A549 (cell line): ENCODE data around the gene DEPDC5. TPM values are rescaled to one million over a fixed set of nuclear protein-coding genes. Genes with fewer than 3 reads are reported as not detected.

Experiments
- ATAC-seq, 2 experiments: fragments of 200-7000 bp in 1 of 2; fragments of >200 bp in 1 of 2; cut with Nextera tagmentation in 1 of 2; cut with Tn5 transposase in 1 of 2; 3 replicates each; pipeline versions ENCODE4 v1.8.0 to v1.9.1; 2018 to 2020; ENCODE audit warnings: mild to moderate bottlenecking in 1 of 2, moderate library complexity in 1 of 2
- CTCF ChIA-PET: fragments of 300-600 bp; sonication (Branson Sonifier 250); formaldehyde crosslinking; extraction: SDS; loops from one replicate; lab custom pipeline; 2021; ENCODE audit warnings: antibody characterized with exemption, inconsistent platforms; lab: Yijun Ruan, JAX
- POLR2A ChIA-PET: fragments of 350-600 bp; formaldehyde crosslinking; extraction: SDS; loops from one replicate; lab custom pipeline; 2021; ENCODE audit warnings: antibody characterized with exemption, inconsistent platforms; lab: Yijun Ruan, JAX
- DNase-seq, 2 experiments: peaks; one replicate each; pipeline versions ENCODE4 v3.0.0 to v3.0.0-alpha.2; 2011 to 2016; ENCODE audit warnings: low read depth in 1 of 2, low spot score in 1 of 2
- FAIRE-seq: peaks from 2 replicates; lab custom pipeline; 2011; peaks lifted over from hg19 to GRCh38; lab: Jason Lieb, UNC
- H3K27ac ChIP-seq, 2 experiments: fragments of >200 bp; sonication (Bioruptor Twin); formaldehyde crosslinking; 3 replicates each; pipeline ENCODE4 v1.5.1; 2016 to 2017
- H3K4me1 ChIP-seq: fragments of >200 bp; sonication (Bioruptor Twin); formaldehyde crosslinking; 3 replicates; pipeline ENCODE4 v1.6.1; 2016
- H3K4me2 ChIP-seq: fragments of >200 bp; sonication (Bioruptor Twin); formaldehyde crosslinking; 3 replicates; pipeline ENCODE4 v1.6.1; 2016
- H3K4me3 ChIP-seq: fragments of >200 bp; sonication (Bioruptor Twin); formaldehyde crosslinking; 3 replicates; pipeline ENCODE4 v1.5.1; 2016
- H3K9me3 ChIP-seq: fragments of >200 bp; sonication (Bioruptor Twin); formaldehyde crosslinking; 3 replicates; pipeline ENCODE4 v1.6.1; 2016
- BCL3 ChIP-seq: fragments of >200 bp; sonication (Bioruptor Twin); formaldehyde crosslinking; IDR thresholded peaks from 3 replicates; pipeline ENCODE4 v1.6.1; 2016
- CEBPB ChIP-seq, 2 experiments: fragments of >200 bp in 1 of 2; sonication (Bioruptor Twin) in 1 of 2; formaldehyde crosslinking in 1 of 2; IDR thresholded peaks; 2 replicates each; pipeline ENCODE4 v1.6.1; 2012 to 2016
- CHD4 ChIP-seq: fragments of 200-600 bp; sonication (generic); IDR thresholded peaks from 2 replicates; pipeline ENCODE4 v1.6.1; 2016; ENCODE audit warnings: antibody characterized with exemption, mild to moderate bottlenecking, borderline replicate concordance
- EHF ChIP-seq: fragments of 250-450 bp; sonication (Bioruptor Pico); IDR thresholded peaks from 2 replicates; pipeline ENCODE4 v1.5.0; 2020; ENCODE audit warnings: mild to moderate bottlenecking
- EHMT2 ChIP-seq: fragments of 200-600 bp; sonication (generic); IDR thresholded peaks from 2 replicates; pipeline ENCODE4 v1.6.1; 2016; ENCODE audit warnings: antibody characterized with exemption, low read depth, mild to moderate bottlenecking, moderate library complexity
- GATA3 ChIP-seq: IDR thresholded peaks from 2 replicates; pipeline ENCODE4 v1.6.1; 2012; ENCODE audit warnings: borderline replicate concordance
- HOXB5 ChIP-seq: fragments of 250-450 bp; sonication (Bioruptor Pico); IDR thresholded peaks from 2 replicates; pipeline ENCODE4 v1.5.0; 2020; ENCODE audit warnings: mild to moderate bottlenecking, moderate library complexity
- JUN ChIP-seq, 2 experiments: fragments of >200 bp; sonication (Bioruptor Twin); formaldehyde crosslinking; IDR thresholded peaks; 2 replicates in 1 of 2; 3 replicates in 1 of 2; pipeline ENCODE4 v1.6.1; 2016 to 2017
- MAFK ChIP-seq: fragments of 450-650 bp; IDR thresholded peaks from 2 replicates; pipeline ENCODE4 v1.6.1; 2014; ENCODE audit not compliant: partially characterized antibody
- MAX ChIP-seq: IDR thresholded peaks from 2 replicates; pipeline ENCODE4 v1.6.1; 2012
- MAZ ChIP-seq: fragments of 150-350 bp; IDR thresholded peaks from 2 replicates; pipeline ENCODE4 v1.6.1; 2014; ENCODE audit warnings: antibody characterized with exemption, low read depth, low read length, borderline replicate concordance
- MYC ChIP-seq: IDR thresholded peaks from 2 replicates; pipeline ENCODE4 v1.6.1; 2012; ENCODE audit warnings: mild to moderate bottlenecking, inconsistent platforms, low read length, improper control_type of control experiment, borderline replicate concordance
- PHF8 ChIP-seq: fragments of 200-600 bp; sonication (generic); IDR thresholded peaks from 2 replicates; pipeline ENCODE4 v1.6.1; 2016; ENCODE audit warnings: low read depth, mild to moderate bottlenecking, antibody characterized with exemption, moderate library complexity, borderline replicate concordance
- RARB ChIP-seq: fragments of 250-450 bp; sonication (Bioruptor Pico); IDR thresholded peaks from 2 replicates; pipeline ENCODE4 v1.8.0; 2021; ENCODE audit warnings: mild to moderate bottlenecking, moderate library complexity
- RFX5 ChIP-seq: fragments of 450-650 bp; IDR thresholded peaks from 2 replicates; pipeline ENCODE4 v1.7.1; 2014; ENCODE audit warnings: antibody characterized with exemption, mild to moderate bottlenecking, moderate library complexity
- TFCP2L1 ChIP-seq: fragments of 250-450 bp; sonication (Bioruptor Pico); IDR thresholded peaks from 2 replicates; pipeline ENCODE4 v1.5.0; 2021; ENCODE audit warnings: mild to moderate bottlenecking
- ZC3H11A ChIP-seq: fragments of 450-650 bp; IDR thresholded peaks from 2 replicates; pipeline ENCODE4 v1.6.1; 2014; ENCODE audit warnings: antibody characterized with exemption, mild to moderate bottlenecking
- ZNF302 ChIP-seq: fragments of 250-450 bp; sonication (Bioruptor Pico); IDR thresholded peaks from 2 replicates; pipeline ENCODE4 v1.9.0; 2021; ENCODE audit warnings: inconsistent platforms, mild to moderate bottlenecking, moderate library complexity
- WGBS: methylation state at CpG from one replicate; pipeline ENCODE4 v1.1.6; 2017; ENCODE audit errors: missing lambda C conversion rate; 5-methylcytosine and 5-hydroxymethylcytosine counted together
- polyA plus RNA-seq, 4 experiments: library from polyadenylated mRNA; depleted of rRNA in 3 of 4; stranded (reverse); fragments of >200 nt; fragmentation: RNase III in 1 of 4; extraction: RNeasy Plus Mini Kit Qiagen cat#74134 plus additional on column Dnase treatment in 1 of 4; gene quantifications; 2 replicates in 3 of 4; 3 replicates in 1 of 4; pipeline ENCODE4 v1.2.3, GENCODE V29; 2011 to 2017
- TF ChIP-seq, protein P1 (sequence below): fragments of >200 bp; sonication (Bioruptor Twin); formaldehyde crosslinking; IDR thresholded peaks from 2 replicates; pipeline ENCODE4 v1.6.1; 2016
- TF ChIP-seq, protein P2 (sequence below): IDR thresholded peaks from 2 replicates; pipeline ENCODE4 v1.6.1; 2012; ENCODE audit warnings: low read depth, borderline replicate concordance
- TF ChIP-seq, protein P3 (sequence below): fragments of 200-600 bp; sonication (generic); IDR thresholded peaks from 2 replicates; pipeline ENCODE4 v1.6.1; 2016; ENCODE audit warnings: antibody characterized with exemption, mild to moderate bottlenecking, moderate library complexity

Gene DEPDC5
- polyA plus RNA-seq, 2 of the 4 experiments (the other 2 are of a cell fraction), result 4.4 to 10.1 TPM

DNA sequence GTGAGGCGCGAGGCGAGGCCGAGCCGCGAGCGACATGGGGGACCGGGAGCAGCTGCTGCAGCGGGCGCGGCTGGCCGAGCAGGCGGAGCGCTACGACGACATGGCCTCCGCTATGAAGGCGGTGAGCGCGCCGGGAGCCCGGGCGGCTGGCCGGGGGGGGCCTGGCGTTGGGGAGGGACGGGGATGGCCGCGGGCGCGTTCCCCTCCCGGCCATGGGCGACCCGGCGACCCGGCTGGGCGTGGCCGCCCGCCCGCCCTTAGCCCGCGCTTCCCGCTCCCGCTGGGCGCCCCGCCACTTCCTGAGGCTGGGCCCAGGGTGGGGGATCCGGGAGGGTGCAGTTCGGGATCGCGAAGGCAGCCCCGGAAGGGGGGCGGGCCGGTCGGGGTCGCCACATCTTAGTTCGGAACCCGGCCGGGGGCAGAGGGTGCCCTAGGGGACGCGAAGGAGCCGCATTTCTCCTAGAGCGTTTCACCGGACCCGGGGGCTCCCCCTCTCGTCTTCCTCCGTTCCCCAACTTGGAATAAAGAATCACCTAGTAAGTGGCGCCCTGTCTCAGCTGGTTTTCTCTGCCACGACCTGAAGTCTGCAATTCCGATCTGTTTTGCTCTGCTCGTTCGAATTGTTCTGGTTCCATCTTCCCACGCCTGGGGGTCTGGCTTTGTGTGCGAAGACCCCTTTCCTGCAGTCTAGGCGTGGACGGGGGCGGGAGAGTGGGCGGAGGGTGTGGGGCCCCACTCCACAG lies 191.1 kb downstream of the DEPDC5 start:
- DNase-seq, result peak in 1 of 2 experiments; percentile 16

DNA sequence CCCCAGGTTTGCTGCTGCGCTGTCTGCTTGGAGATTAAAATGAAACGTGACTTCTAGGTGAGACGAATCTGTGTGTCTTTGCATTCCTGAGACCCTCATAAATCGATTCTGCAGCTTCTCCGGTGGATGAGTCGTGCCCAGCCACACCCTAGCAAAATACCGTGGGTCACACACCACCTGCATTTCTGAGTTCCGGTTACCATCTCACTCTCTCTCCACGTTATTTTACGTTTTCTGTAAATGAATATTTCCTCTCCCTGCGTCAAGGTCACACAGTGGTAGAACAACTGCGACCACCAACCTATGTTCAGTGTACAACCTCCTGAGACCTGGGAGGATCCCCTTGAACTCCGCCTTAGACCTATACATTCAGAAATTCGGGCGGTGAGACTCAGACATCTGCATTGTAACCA lies 191.6 kb downstream of the DEPDC5 start:
- ChIA-PET POLR2A (no interaction called here), CTCF (interaction anchor here (1.1 to 3.7 kb wide), 4 partner anchors 12 to 280 kb away, joined by 3 to 15 read pairs (median 11); no protein-coding TSS in a partner anchor)
- peak overlapping the region; percentile 100 for H3K27ac ChIP-seq
- ATAC-seq, result no peak
- FAIRE-seq, result no peak
- H3K4me1 ChIP-seq, result peaks cover 30% of the 10 kb centered on the region
- TF ChIP-seq MAX, result 0 out of 2 replicates have a peak, but pooled peaks have one; percentile 12
- no peak for TF ChIP-seq RARB (CRISPR knock-in tag)
- no peaks in the 10 kb centered on the region for H3K9me3 ChIP-seq
- H3K4me3 ChIP-seq, result peak overlapping the region; percentile 96
- WGBS, result 2% methylated on average over 15 of the region's 15 CpGs
- peak overlapping the region; percentile 93 for H3K4me2 ChIP-seq
- DNase-seq, result no peak

More for the DNA sequence above, 191.1 kb downstream of the DEPDC5 start:
- CTCF ChIA-PET, result interaction anchor here (1.1 to 2.8 kb wide), 3 partner anchors 25 to 280 kb away, joined by 3 to 12 read pairs (median 10); no protein-coding TSS in a partner anchor
- peak overlapping the region; percentile 96 for H3K4me3 ChIP-seq
- POLR2A ChIA-PET, result no interaction called here
- H3K27ac ChIP-seq, result peak overlapping the region; percentile 100
- TF ChIP-seq MYC, result 0 out of 2 replicates have a peak, but pooled peaks have one; percentile 17
- 0 out of 2 replicates have a peak, but pooled peaks have one; percentile 16 for TF ChIP-seq MAX
- TF ChIP-seq BCL3, result peak; percentile 32; the same call in 2 of the 3 replicates
- peak; percentile 42; the same call in 1 of the 2 replicates for TF ChIP-seq PHF8
- TF ChIP-seq, protein P1, sequence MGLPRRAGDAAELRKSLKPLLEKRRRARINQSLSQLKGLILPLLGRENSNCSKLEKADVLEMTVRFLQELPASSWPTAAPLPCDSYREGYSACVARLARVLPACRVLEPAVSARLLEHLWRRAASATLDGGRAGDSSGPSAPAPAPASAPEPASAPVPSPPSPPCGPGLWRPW, result no peak
- TF ChIP-seq, all 56 proteins: peak for 4
- no peak for FAIRE-seq
- WGBS, result 2% methylated on average over 14 of the region's 76 CpGs
- Histone ChIP-seq H3K4me2 (peak overlapping the region; percentile 93), H3K4me1 (peaks cover 26% of the 10 kb centered on the region), H3K9me3 (no peaks in the 10 kb centered on the region)
- peak; percentile 19 to 31; a peak in 5 of 6 replicates for ATAC-seq

DNA sequence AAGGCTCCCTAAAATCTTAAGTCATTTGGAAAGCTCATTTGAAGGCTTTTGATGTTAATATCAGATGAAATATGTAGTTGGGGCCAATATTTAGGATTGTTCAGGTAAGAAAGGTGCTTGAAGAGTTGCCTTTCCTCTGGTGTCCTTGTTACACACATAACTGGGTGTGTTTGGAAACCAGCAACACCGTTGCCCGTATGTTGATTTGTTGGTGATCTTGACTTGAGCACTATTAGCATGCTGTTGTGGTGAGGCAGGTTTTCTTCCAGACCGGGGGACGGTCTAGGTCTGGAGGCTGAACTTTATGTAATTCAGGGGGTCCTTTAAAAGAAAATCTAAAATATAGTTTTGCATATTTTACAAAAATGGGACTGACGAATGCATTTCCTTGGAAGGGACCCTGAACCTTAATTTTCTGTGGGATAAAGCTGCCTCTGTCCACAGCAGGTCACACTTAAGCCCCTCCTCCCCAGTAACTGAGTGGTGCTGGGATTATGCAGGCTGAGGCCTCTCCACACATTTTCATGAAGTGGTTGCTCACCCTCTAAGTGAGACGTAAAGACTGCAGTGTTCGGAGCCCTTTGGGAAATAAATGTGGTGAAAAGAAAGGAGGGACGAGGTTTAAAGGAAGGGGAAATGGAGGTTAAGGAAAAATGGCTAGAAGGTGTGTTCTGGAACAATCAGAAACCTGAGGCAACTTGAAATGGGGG lies 192.3 kb downstream of the DEPDC5 start:
- Histone ChIP-seq H3K27ac (peak overlapping the region; percentile 100), H3K4me2 (peak overlapping the region; percentile 93)
- TF ChIP-seq GATA3, result no peak
- no peak for TF ChIP-seq PHF8
- TF ChIP-seq MAZ, result no peak
- no peak for TF ChIP-seq RFX5
- TF ChIP-seq MYC, result no peak
- TF ChIP-seq CHD4, result no peak
- TF ChIP-seq EHMT2, result no peak
- TF ChIP-seq ZNF302 (CRISPR knock-in tag), result no peak
- no peak for TF ChIP-seq CEBPB (IDR thresholded peaks at IDR 0.05)
- TF ChIP-seq BCL3, result no peak
- no peak for TF ChIP-seq JUN (IDR thresholded peaks at IDR 0.05)
- TF ChIP-seq, protein P2, sequence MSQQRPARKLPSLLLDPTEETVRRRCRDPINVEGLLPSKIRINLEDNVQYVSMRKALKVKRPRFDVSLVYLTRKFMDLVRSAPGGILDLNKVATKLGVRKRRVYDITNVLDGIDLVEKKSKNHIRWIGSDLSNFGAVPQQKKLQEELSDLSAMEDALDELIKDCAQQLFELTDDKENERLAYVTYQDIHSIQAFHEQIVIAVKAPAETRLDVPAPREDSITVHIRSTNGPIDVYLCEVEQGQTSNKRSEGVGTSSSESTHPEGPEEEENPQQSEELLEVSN, result no peak
- no peak for TF ChIP-seq EHF
- no peak for TF ChIP-seq TFCP2L1
- TF ChIP-seq ZC3H11A, result no peak
- TF ChIP-seq, protein P3, sequence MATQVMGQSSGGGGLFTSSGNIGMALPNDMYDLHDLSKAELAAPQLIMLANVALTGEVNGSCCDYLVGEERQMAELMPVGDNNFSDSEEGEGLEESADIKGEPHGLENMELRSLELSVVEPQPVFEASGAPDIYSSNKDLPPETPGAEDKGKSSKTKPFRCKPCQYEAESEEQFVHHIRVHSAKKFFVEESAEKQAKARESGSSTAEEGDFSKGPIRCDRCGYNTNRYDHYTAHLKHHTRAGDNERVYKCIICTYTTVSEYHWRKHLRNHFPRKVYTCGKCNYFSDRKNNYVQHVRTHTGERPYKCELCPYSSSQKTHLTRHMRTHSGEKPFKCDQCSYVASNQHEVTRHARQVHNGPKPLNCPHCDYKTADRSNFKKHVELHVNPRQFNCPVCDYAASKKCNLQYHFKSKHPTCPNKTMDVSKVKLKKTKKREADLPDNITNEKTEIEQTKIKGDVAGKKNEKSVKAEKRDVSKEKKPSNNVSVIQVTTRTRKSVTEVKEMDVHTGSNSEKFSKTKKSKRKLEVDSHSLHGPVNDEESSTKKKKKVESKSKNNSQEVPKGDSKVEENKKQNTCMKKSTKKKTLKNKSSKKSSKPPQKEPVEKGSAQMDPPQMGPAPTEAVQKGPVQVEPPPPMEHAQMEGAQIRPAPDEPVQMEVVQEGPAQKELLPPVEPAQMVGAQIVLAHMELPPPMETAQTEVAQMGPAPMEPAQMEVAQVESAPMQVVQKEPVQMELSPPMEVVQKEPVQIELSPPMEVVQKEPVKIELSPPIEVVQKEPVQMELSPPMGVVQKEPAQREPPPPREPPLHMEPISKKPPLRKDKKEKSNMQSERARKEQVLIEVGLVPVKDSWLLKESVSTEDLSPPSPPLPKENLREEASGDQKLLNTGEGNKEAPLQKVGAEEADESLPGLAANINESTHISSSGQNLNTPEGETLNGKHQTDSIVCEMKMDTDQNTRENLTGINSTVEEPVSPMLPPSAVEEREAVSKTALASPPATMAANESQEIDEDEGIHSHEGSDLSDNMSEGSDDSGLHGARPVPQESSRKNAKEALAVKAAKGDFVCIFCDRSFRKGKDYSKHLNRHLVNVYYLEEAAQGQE, result no peak
- TF ChIP-seq, protein P1, result no peak
- TF ChIP-seq MAFK, result no peak
- TF ChIP-seq HOXB5, result no peak
- TF ChIP-seq, all 56 proteins: peak for 0
- ChIA-PET POLR2A (no interaction called here), CTCF (interaction anchor here (1.0 to 5.6 kb wide), 7 partner anchors 12 to 386 kb away, joined by 3 to 36 read pairs (median 10); no protein-coding TSS in a partner anchor)
- 33% methylated on average over 8 of the region's 8 CpGs for WGBS
- ATAC-seq, result no peak
- DNase-seq, result no peak
- Histone ChIP-seq H3K4me1 (peaks cover 37% of the 10 kb centered on the region), H3K4me3 (peak overlapping the region; percentile 96), H3K9me3 (no peaks in the 10 kb centered on the region)
- no peak for FAIRE-seq
